Neural progenitor cell (in vitro differentiated cells): ENCODE data around the gene SEMA6A. TPM values are rescaled to one million over a fixed set of nuclear protein-coding genes. Genes with fewer than 3 reads are reported as not detected.

ENCODE experiments used
- DNase-seq: peaks from one replicate; pipeline ENCODE4 v3.0.0-alpha.2; 2016; ENCODE audit warnings: low spot score
- H2AFZ ChIP-seq: fragments of 200-600 bp; sonication (generic); replicated peaks from 2 replicates; pipeline ENCODE4 v1.6.1; 2016; ENCODE audit warnings: antibody characterized with exemption
- H3F3A ChIP-seq: fragments of 200-600 bp; sonication (generic); 2 replicates; pipeline ENCODE4 v1.6.1; 2016; ENCODE audit warnings: antibody characterized with exemption, low read depth
- H3K27ac ChIP-seq: fragments of 200-600 bp; sonication (generic); 2 replicates; pipeline ENCODE4 v1.5.1; 2016; ENCODE audit warnings: mild to moderate bottlenecking
- H3K27me3 ChIP-seq: fragments of 200-600 bp; sonication (generic); 2 replicates; pipeline ENCODE4 v1.6.1; 2016; ENCODE audit warnings: mild to moderate bottlenecking, moderate library complexity
- H3K36me3 ChIP-seq: fragments of 200-600 bp; sonication (generic); 2 replicates; pipeline ENCODE4 v1.5.1; 2016
- H3K4me1 ChIP-seq: fragments of 200-600 bp; sonication (generic); 2 replicates; pipeline ENCODE4 v1.6.1; 2016; ENCODE audit warnings: mixed run types
- H3K4me2 ChIP-seq: fragments of 200-600 bp; sonication (generic); 2 replicates; pipeline ENCODE4 v1.6.1; 2016
- H3K4me3 ChIP-seq: fragments of 200-600 bp; sonication (generic); 2 replicates; pipeline ENCODE4 v1.5.1; 2016
- H3K79me2 ChIP-seq: fragments of 200-600 bp; sonication (generic); 2 replicates; pipeline ENCODE4 v1.6.1; 2016; ENCODE audit warnings: low read depth
- H3K9ac ChIP-seq: fragments of 200-600 bp; sonication (generic); 2 replicates; pipeline ENCODE4 v1.6.1; 2016
- H3K9me3 ChIP-seq: fragments of 200-600 bp; sonication (generic); 2 replicates; pipeline ENCODE4 v1.5.1; 2016; ENCODE audit warnings: low read depth
- H4K20me1 ChIP-seq: fragments of 200-600 bp; sonication (generic); 2 replicates; pipeline ENCODE4 v1.6.1; 2016; ENCODE audit warnings: low read depth
- H3K27ac Mint-ChIP-seq: 3 replicates; pipeline ENCODE4 v1.8.0; 2021; ENCODE audit warnings: mixed read lengths
- H3K27me3 Mint-ChIP-seq: 2 replicates; pipeline ENCODE4 v1.8.0; 2022; ENCODE audit warnings: low read depth, mild to moderate bottlenecking, inconsistent platforms, moderate library complexity, mixed read lengths; ENCODE audit not compliant: insufficient read depth
- H3K36me3 Mint-ChIP-seq: 3 replicates; pipeline ENCODE4 v1.8.0; 2021; ENCODE audit warnings: mixed read lengths
- H3K4me1 Mint-ChIP-seq: 3 replicates; pipeline ENCODE4 v1.8.0; 2021; ENCODE audit warnings: mixed read lengths
- H3K4me3 Mint-ChIP-seq: 3 replicates; pipeline ENCODE4 v1.8.0; 2021; ENCODE audit warnings: mild to moderate bottlenecking, moderate library complexity, mixed read lengths
- H3K9me3 Mint-ChIP-seq: 3 replicates; pipeline ENCODE4 v1.8.0; 2020; ENCODE audit warnings: mixed read lengths
- CTCF ChIP-seq: fragments of 200-600 bp; sonication (generic); IDR thresholded peaks from 2 replicates; pipeline ENCODE4 v1.5.1; 2017; ENCODE audit warnings: antibody characterized with exemption, mild to moderate bottlenecking
- EZH2 ChIP-seq: fragments of 200-600 bp; sonication (generic); IDR thresholded peaks from 2 replicates; pipeline ENCODE4 v1.6.1; 2017; ENCODE audit warnings: antibody characterized with exemption, mild to moderate bottlenecking, moderate library complexity
- EZH2phosphoT487 ChIP-seq: fragments of 200-600 bp; sonication (generic); IDR thresholded peaks from 2 replicates; pipeline ENCODE4 v1.6.1; 2017; ENCODE audit warnings: antibody characterized with exemption
- total RNA-seq: library from RNA; depleted of rRNA; stranded (reverse); fragments of >200 nt; gene quantifications from 2 replicates; pipeline ENCODE4 v1.2.3, GENCODE V29; 2015; ENCODE audit warnings: low replicate concordance

Gene SEMA6A
- total RNA-seq, 1 donor from 2014 or later = 86.4 TPM

- DNase-seq = peak; percentile 23
- Histone ChIP-seq H3K4me2 (peak overlapping the region; percentile 91), H3K27me3 (no peaks in the 10 kb centered on the region), H3K79me2 (peaks cover 33% of the 10 kb centered on the region), H3K4me1 (peaks cover 8% of the 10 kb centered on the region), H3K4me3 (peak overlapping the region; percentile 99), H4K20me1 (peaks cover 22% of the 10 kb centered on the region), H3K9ac (no peak overlapping the region), H2AFZ (no peak overlapping the region), H3K9me3 (no peaks in the 10 kb centered on the region), H3F3A (peaks cover 28% of the 10 kb centered on the region), H3K36me3 (no peaks in the 10 kb centered on the region), H3K27ac (no peak overlapping the region)
- TF ChIP-seq EZH2phosphoT487 (no peak), EZH2 (no peak), CTCF (no peak)
- H3K4me3 Mint-ChIP-seq = peak overlapping the region; percentile 62
- peaks cover 6% of the 10 kb centered on the region for H3K27me3 Mint-ChIP-seq
- no peak overlapping the region for H3K27ac Mint-ChIP-seq
- no peaks in the 10 kb centered on the region for H3K9me3 Mint-ChIP-seq
- peaks cover 4% of the 10 kb centered on the region for H3K4me1 Mint-ChIP-seq
- H3K36me3 Mint-ChIP-seq = peaks cover 3% of the 10 kb centered on the region
Measured at GRCh38 chr5:116577064-116577788, 2.6 kb upstream of the SEMA6A start.

GRCh38 chr5:116576053-116576713 is 1.6 kb upstream of the SEMA6A start:
- no peaks in the 10 kb centered on the region for H3K9me3 Mint-ChIP-seq

GRCh38 chr5:116575326-116576052 is 866 bp upstream of the SEMA6A start:
- peak overlapping the region; percentile 98 for H3K27ac Mint-ChIP-seq
- H3K4me3 Mint-ChIP-seq = peak overlapping the region; percentile 98
- H4K20me1 ChIP-seq = peaks cover 38% of the 10 kb centered on the region
- TF ChIP-seq EZH2phosphoT487 (no peak), CTCF (no peak), EZH2 (no peak)
- H3K4me3 ChIP-seq = peak overlapping the region; percentile 99
- peak overlapping the region; percentile 74 for H2AFZ ChIP-seq
- no peak overlapping the region for H3K9ac ChIP-seq
- H3K36me3 Mint-ChIP-seq = peaks cover 3% of the 10 kb centered on the region
- peak; percentile 64 for DNase-seq
- H3K4me1 ChIP-seq = peaks cover 20% of the 10 kb centered on the region
- H3K27me3 ChIP-seq = no peaks in the 10 kb centered on the region
- no peaks in the 10 kb centered on the region for H3K36me3 ChIP-seq
- no peaks in the 10 kb centered on the region for H3K9me3 Mint-ChIP-seq
- peak overlapping the region; percentile 49 for H3K27ac ChIP-seq
- H3K4me2 ChIP-seq = peak overlapping the region; percentile 91
- peaks cover 9% of the 10 kb centered on the region for H3K27me3 Mint-ChIP-seq
- H3K79me2 ChIP-seq = peaks cover 50% of the 10 kb centered on the region
- H3K9me3 ChIP-seq = no peaks in the 10 kb centered on the region
- peaks cover 16% of the 10 kb centered on the region for H3K4me1 Mint-ChIP-seq
- H3F3A ChIP-seq = peaks cover 28% of the 10 kb centered on the region

More at GRCh38 chr5:116576053-116576713, 1.6 kb upstream of the SEMA6A start:
- Mint-ChIP-seq H3K4me1 (peaks cover 10% of the 10 kb centered on the region), H3K27ac (peak overlapping the region; percentile 98), H3K4me3 (peak overlapping the region; percentile 98), H3K36me3 (peaks cover 3% of the 10 kb centered on the region), H3K27me3 (peaks cover 9% of the 10 kb centered on the region)
- peak overlapping the region; percentile 74 for H2AFZ ChIP-seq
- peak; percentile 94 for DNase-seq
- TF ChIP-seq EZH2phosphoT487 = no peak
- TF ChIP-seq EZH2 = no peak
- TF ChIP-seq CTCF = peak; percentile 98
- H4K20me1 ChIP-seq = peaks cover 31% of the 10 kb centered on the region
- H3K79me2 ChIP-seq = peaks cover 43% of the 10 kb centered on the region
- H3K4me3 ChIP-seq = peak overlapping the region; percentile 99
- no peaks in the 10 kb centered on the region for H3K27me3 ChIP-seq
- H3K4me2 ChIP-seq = peak overlapping the region; percentile 91
- peak overlapping the region; percentile 20 for H3K27ac ChIP-seq
- peaks cover 13% of the 10 kb centered on the region for H3K4me1 ChIP-seq
- H3K36me3 ChIP-seq = no peaks in the 10 kb centered on the region
- no peaks in the 10 kb centered on the region for H3K9me3 ChIP-seq
- H3K9ac ChIP-seq = no peak overlapping the region
- peaks cover 28% of the 10 kb centered on the region for H3F3A ChIP-seq
